Stimulated activated CD4-positive, alpha-beta T cell treated with anti-CD3 and anti-CD28 coated beads, Interleukin-12 subunit alpha, Interleukin-12 subunit beta, amount 100 ng/mL, for 24 hours (primary cell): Measurements from ENCODE around the gene MAGEB17.
"Not testable (repeated sequence)": the region's sequence is repeated elsewhere in the genome, so short reads cannot be mapped to it uniquely, and the experiment has no call there.

Source experiments
- DNase-seq, 2 experiments: peaks; one replicate each; pipeline ENCODE4 v3.0.0-alpha.2; 2020; ENCODE audit warnings: low read depth in 2 of 2

MAGEB17 gene

GRCh38 chrX:16156692-16157331, 10.5 kb upstream of the MAGEB17 start:
- DNase-seq = no peak

- no peak for DNase-seq
These were observed 6.6 kb upstream of the MAGEB17 start for GRCh38 chrX:16160729-16161128.

- DNase-seq = not testable (repeated sequence)
These were observed 6.1 kb upstream of the MAGEB17 start for GRCh38 chrX:16161173-16161572.

- DNase-seq = no peak
These were observed 4.9 kb upstream of the MAGEB17 start for GRCh38 chrX:16162391-16162790.

- DNase-seq = no peak
These were observed 2.5 kb upstream of the MAGEB17 start for GRCh38 chrX:16164748-16165147.

GRCh38 chrX:16171039-16171438, 3.8 kb downstream of the MAGEB17 start:
- DNase-seq = no peak

GRCh38 chrX:16171944-16172343, 4.7 kb downstream of the MAGEB17 start:
- no peak for DNase-seq

- DNase-seq = no peak
These were observed 5.1 kb downstream of the MAGEB17 start for GRCh38 chrX:16172391-16172790.

- DNase-seq = no peak
These were observed 8.2 kb downstream of the MAGEB17 start for GRCh38 chrX:16175329-16176061.

GRCh38 chrX:16177260-16177659, 10.0 kb downstream of the MAGEB17 start:
- DNase-seq = no peak

GRCh38 chrX:16183843-16184242, 16.6 kb downstream of the MAGEB17 start:
- not testable (repeated sequence) for DNase-seq

- no peak for DNase-seq
These were observed 18.4 kb downstream of the MAGEB17 start for GRCh38 chrX:16185725-16186136.

GRCh38 chrX:16186380-16187007, 19.2 kb downstream of the MAGEB17 start:
- DNase-seq = no peak

- DNase-seq = no peak
These were observed 19.9 kb downstream of the MAGEB17 start for GRCh38 chrX:16187024-16187760.

- DNase-seq = no peak
These were observed 21.4 kb downstream of the MAGEB17 start for GRCh38 chrX:16188687-16189086.

- no peak for DNase-seq
These were observed 24.3 kb downstream of the MAGEB17 start for GRCh38 chrX:16191605-16192004.

- no peak for DNase-seq
These were observed 29.5 kb downstream of the MAGEB17 start for GRCh38 chrX:16196829-16197228.

GRCh38 chrX:16199343-16199742, 32.1 kb downstream of the MAGEB17 start:
- DNase-seq = no peak

GRCh38 chrX:16202943-16203342, 35.7 kb downstream of the MAGEB17 start:
- DNase-seq = no peak

GRCh38 chrX:16204538-16204937, 37.3 kb downstream of the MAGEB17 start:
- no peak for DNase-seq

- DNase-seq = no peak
These were observed 38.6 kb downstream of the MAGEB17 start for GRCh38 chrX:16205840-16206239.

GRCh38 chrX:16207634-16208033, 40.4 kb downstream of the MAGEB17 start:
- DNase-seq = no peak
